HCT116 (cell line): ENCODE data around the gene OR5AC2. TPM values are rescaled to one million over a fixed set of nuclear protein-coding genes. Genes with fewer than 3 reads are reported as not detected.

ENCODE experiments used
- ATAC-seq: fragments of 200-7000 bp; cut with Tn5 transposase; 2 replicates; pipeline ENCODE4 v1.9.1; 2020; ENCODE audit warnings: mild to moderate bottlenecking, moderate library complexity
- BruUV-seq: library from RNA; stranded (reverse); fragments of 400-500 nt; replicated peaks from 2 replicates; lab custom pipeline; 2021; lab: Mats Ljungman, UMichigan
- CTCF ChIA-PET: fragments of 300-600 bp; sonication (Branson Sonifier 250); formaldehyde crosslinking; loops from one replicate; lab custom pipeline; 2021; ENCODE audit warnings: antibody characterized with exemption; lab: Charles Lee
- POLR2A ChIA-PET: fragments of 300-600, 350-600 bp; sonication (Branson Sonifier 250); formaldehyde crosslinking; loops from one replicate; lab custom pipeline; 2021; ENCODE audit warnings: antibody characterized with exemption; lab: Charles Lee
- RAD21 ChIA-PET, 2 experiments: fragments of 300-600 bp; sonication (Branson Sonifier 250); formaldehyde crosslinking; loops; one replicate each; lab custom pipeline; 2023; ENCODE audit warnings: low total read pairs in 2 of 2; ENCODE audit not compliant: uncharacterized antibody in 2 of 2, unreplicated experiment in 2 of 2, low non-redundant PET in 1 of 2; lab: Charles Lee
- DNase-seq: peaks from one replicate; pipeline ENCODE4 v3.0.0-alpha.2; 2010; ENCODE audit warnings: low read depth, low spot score
- H2AFZ ChIP-seq: fragments of 200-600 bp; shearing (Covaris generic), sonication (generic); 2 replicates; pipeline ENCODE4 v1.6.1; 2017; ENCODE audit warnings: low read depth, mixed run types, mixed read lengths, antibody characterized with exemption, low read length; ENCODE audit not compliant: poor library complexity, severe bottlenecking
- H3K27ac ChIP-seq: 2 replicates; pipeline ENCODE4 v1.5.1; 2012; ENCODE audit warnings: low read depth, low read length
- H3K27me3 ChIP-seq: fragments of 200-600 bp; sonication (generic); 2 replicates; pipeline ENCODE4 v1.6.1; 2016; ENCODE audit warnings: mixed run types, low read length, mixed read lengths; ENCODE audit not compliant: insufficient read depth
- H3K36me3 ChIP-seq, 2 experiments: fragments of 200-500 bp in 1 of 2; fragments of 200-600 bp in 1 of 2; sonication (Bioruptor generic) in 1 of 2; sonication (generic) in 1 of 2; 2 replicates each; pipeline versions ENCODE4 v1.5.1 to v1.6.1; 2014 to 2016; ENCODE audit warnings: low read length in 2 of 2, inconsistent platforms in 1 of 2, mixed read lengths in 1 of 2, mixed run types in 1 of 2; ENCODE audit not compliant: insufficient read depth in 2 of 2, control insufficient read depth in 1 of 2
- H3K4me1 ChIP-seq, 2 experiments: fragments of 200-600 bp in 1 of 2; sonication (generic) in 1 of 2; 2 replicates each; pipeline versions ENCODE4 v1.5.1 to v1.6.1; 2012 to 2017; ENCODE audit warnings: low read length in 2 of 2, inconsistent platforms in 1 of 2, mild to moderate bottlenecking in 1 of 2, mixed read lengths in 1 of 2, mixed run types in 1 of 2, moderate library complexity in 1 of 2; ENCODE audit not compliant: insufficient read depth in 2 of 2, control insufficient read depth in 1 of 2
- H3K4me2 ChIP-seq: fragments of 200-600 bp; sonication (generic); 2 replicates; pipeline ENCODE4 v1.6.1; 2017; ENCODE audit warnings: mixed run types, low read length, mixed read lengths
- H3K4me3 ChIP-seq, 2 experiments: fragments of 200-600 bp in 1 of 2; sonication (generic) in 1 of 2; replicated peaks in 1 of 2; 2 replicates each; pipeline ENCODE4 v1.5.1; 2011 to 2016; ENCODE audit warnings: low read length in 2 of 2, control low read depth in 1 of 2, low read depth in 1 of 2, mild to moderate bottlenecking in 1 of 2, mixed read lengths in 1 of 2, mixed run types in 1 of 2
- H3K79me2 ChIP-seq: fragments of 200-600 bp; sonication (generic); 2 replicates; pipeline ENCODE4 v1.6.1; 2017; ENCODE audit warnings: mild to moderate bottlenecking, mixed run types, low read length, moderate library complexity, mixed read lengths; ENCODE audit not compliant: insufficient read depth
- H3K9ac ChIP-seq: fragments of 200-600 bp; sonication (generic); 2 replicates; pipeline ENCODE4 v1.6.1; 2016; ENCODE audit warnings: low read length, mixed read lengths
- H3K9me2 ChIP-seq: fragments of 200-600 bp; sonication (generic), shearing (Covaris generic); 2 replicates; pipeline ENCODE4 v1.6.1; 2017; ENCODE audit warnings: mixed run types, mild to moderate bottlenecking, moderate library complexity; ENCODE audit not compliant: insufficient read depth
- H3K9me3 ChIP-seq, 2 experiments: fragments of 200-500 bp in 1 of 2; fragments of 200-600 bp in 1 of 2; sonication (Bioruptor generic) in 1 of 2; sonication (generic) in 1 of 2; 2 replicates each; pipeline ENCODE4 v1.6.1; 2014 to 2017; ENCODE audit warnings: low read length in 2 of 2, mixed read lengths in 2 of 2, inconsistent platforms in 1 of 2, low read depth in 1 of 2, mild to moderate bottlenecking in 1 of 2, mixed run types in 1 of 2, moderate library complexity in 1 of 2; ENCODE audit not compliant: control insufficient read depth in 1 of 2, insufficient read depth in 1 of 2
- H4K20me1 ChIP-seq: fragments of 200-600 bp; sonication (generic), shearing (Covaris generic); 2 replicates; pipeline ENCODE4 v1.6.1; 2017; ENCODE audit warnings: mixed run types, mild to moderate bottlenecking, moderate library complexity; ENCODE audit not compliant: insufficient read depth
- CEBPB ChIP-seq: IDR thresholded peaks from 2 replicates; pipeline ENCODE4 v1.6.1; 2012; ENCODE audit warnings: low read depth
- EGR1 ChIP-seq: IDR thresholded peaks from 2 replicates; pipeline ENCODE4 v1.6.1; 2012; ENCODE audit warnings: low read depth
- RAD21 ChIP-seq: IDR thresholded peaks from 2 replicates; pipeline ENCODE4 v1.6.1; 2012; ENCODE audit warnings: low read depth, mild to moderate bottlenecking
- SIN3A ChIP-seq: IDR thresholded peaks from 2 replicates; pipeline ENCODE4 v1.6.1; 2012; ENCODE audit warnings: low read depth
- SRF ChIP-seq: IDR thresholded peaks from 2 replicates; pipeline ENCODE4 v1.6.1; 2012; ENCODE audit warnings: low read depth
- TCF7L2 ChIP-seq: IDR thresholded peaks from 2 replicates; pipeline ENCODE4 v1.7.0; 2011; ENCODE audit warnings: borderline replicate concordance, inconsistent platforms; ENCODE audit not compliant: insufficient read depth, insufficient read length; ENCODE audit errors: extremely low read depth
- ZFX ChIP-seq: fragments of 450-650 bp; IDR thresholded peaks from 2 replicates; pipeline ENCODE4 v1.6.1; 2017
- intact Hi-C: fragments of 100-400 bp; cut with micrococcal nuclease; formaldehyde crosslinking; loops from 2 replicates; pipeline ENCODE4 v1.10.0; 2022
- total RNA-seq: library from RNA; stranded (reverse); gene quantifications from one replicate; pipeline ENCODE4 v1.2.1, GENCODE V29; 2021; ENCODE audit not compliant: unreplicated experiment
- TF ChIP-seq, protein P1 (sequence below): IDR thresholded peaks from 2 replicates; pipeline ENCODE4 v1.6.1; 2012
- TF ChIP-seq, protein P2 (sequence below): IDR thresholded peaks from 2 replicates; pipeline ENCODE4 v1.6.1; 2012; ENCODE audit warnings: low read depth

Gene OR5AC2
- total RNA-seq, 1 experiment from 2014 or later = not detected

DNA sequence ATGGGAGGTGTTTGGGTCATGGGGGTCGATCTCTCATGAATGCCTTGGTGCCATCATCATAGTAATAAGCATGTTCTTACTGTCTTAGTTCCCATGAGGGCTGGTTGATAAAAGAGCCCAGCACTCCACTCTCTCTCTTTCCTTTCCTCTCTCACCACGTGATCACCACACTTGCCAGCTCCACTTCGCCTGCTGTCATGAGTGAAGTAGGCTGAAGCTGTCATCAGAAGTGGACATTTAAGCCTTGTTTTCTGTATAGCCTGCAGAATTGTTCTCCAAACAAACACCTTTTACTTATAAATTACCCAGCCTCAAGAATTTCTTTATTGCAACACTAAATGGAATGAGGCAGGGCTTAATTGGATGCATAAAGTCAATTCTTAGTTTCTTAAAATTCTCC is 49.7 kb downstream of the OR5AC2 start:
- TF ChIP-seq, protein P1, sequence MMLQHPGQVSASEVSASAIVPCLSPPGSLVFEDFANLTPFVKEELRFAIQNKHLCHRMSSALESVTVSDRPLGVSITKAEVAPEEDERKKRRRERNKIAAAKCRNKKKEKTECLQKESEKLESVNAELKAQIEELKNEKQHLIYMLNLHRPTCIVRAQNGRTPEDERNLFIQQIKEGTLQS = no peak
- TF ChIP-seq TCF7L2 = no peak
- no peak for TF ChIP-seq CEBPB
- TF ChIP-seq SRF = no peak
- TF ChIP-seq SIN3A = no peak
- no peak for TF ChIP-seq EGR1
- TF ChIP-seq ZFX = no peak
- no peak for TF ChIP-seq RAD21
- TF ChIP-seq, protein P2, sequence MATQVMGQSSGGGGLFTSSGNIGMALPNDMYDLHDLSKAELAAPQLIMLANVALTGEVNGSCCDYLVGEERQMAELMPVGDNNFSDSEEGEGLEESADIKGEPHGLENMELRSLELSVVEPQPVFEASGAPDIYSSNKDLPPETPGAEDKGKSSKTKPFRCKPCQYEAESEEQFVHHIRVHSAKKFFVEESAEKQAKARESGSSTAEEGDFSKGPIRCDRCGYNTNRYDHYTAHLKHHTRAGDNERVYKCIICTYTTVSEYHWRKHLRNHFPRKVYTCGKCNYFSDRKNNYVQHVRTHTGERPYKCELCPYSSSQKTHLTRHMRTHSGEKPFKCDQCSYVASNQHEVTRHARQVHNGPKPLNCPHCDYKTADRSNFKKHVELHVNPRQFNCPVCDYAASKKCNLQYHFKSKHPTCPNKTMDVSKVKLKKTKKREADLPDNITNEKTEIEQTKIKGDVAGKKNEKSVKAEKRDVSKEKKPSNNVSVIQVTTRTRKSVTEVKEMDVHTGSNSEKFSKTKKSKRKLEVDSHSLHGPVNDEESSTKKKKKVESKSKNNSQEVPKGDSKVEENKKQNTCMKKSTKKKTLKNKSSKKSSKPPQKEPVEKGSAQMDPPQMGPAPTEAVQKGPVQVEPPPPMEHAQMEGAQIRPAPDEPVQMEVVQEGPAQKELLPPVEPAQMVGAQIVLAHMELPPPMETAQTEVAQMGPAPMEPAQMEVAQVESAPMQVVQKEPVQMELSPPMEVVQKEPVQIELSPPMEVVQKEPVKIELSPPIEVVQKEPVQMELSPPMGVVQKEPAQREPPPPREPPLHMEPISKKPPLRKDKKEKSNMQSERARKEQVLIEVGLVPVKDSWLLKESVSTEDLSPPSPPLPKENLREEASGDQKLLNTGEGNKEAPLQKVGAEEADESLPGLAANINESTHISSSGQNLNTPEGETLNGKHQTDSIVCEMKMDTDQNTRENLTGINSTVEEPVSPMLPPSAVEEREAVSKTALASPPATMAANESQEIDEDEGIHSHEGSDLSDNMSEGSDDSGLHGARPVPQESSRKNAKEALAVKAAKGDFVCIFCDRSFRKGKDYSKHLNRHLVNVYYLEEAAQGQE = no peak
- H3K9me2 ChIP-seq = no peaks in the 10 kb centered on the region
- H3K27me3 ChIP-seq = no peaks in the 10 kb centered on the region; the same call in 1 of the 2 replicates
- ChIA-PET CTCF (no interaction called here), POLR2A (no interaction called here), RAD21 (no interaction called here)
- DNase-seq = no peak
- intact Hi-C loops = no loop called here
- H3K4me2 ChIP-seq = no peak overlapping the region
- H2AFZ ChIP-seq = no peak overlapping the region
- H3K4me1 ChIP-seq = no peaks in the 10 kb centered on the region
- no peaks in the 10 kb centered on the region for H3K36me3 ChIP-seq
- no peak overlapping the region for H3K4me3 ChIP-seq
- no peak overlapping the region for H3K27ac ChIP-seq
- H3K9ac ChIP-seq = no peak overlapping the region
- H4K20me1 ChIP-seq = no peaks in the 10 kb centered on the region
- no peaks in the 10 kb centered on the region for H3K79me2 ChIP-seq
- H3K9me3 ChIP-seq = no peaks in the 10 kb centered on the region
- no peak for ATAC-seq
- no TSS peak for BruUV-seq

Other genes starting within 250 kb of the OR5AC2 start
- gene RIOX2, start 114.7 kb upstream of the OR5AC2 start, total RNA-seq = 39.1 TPM
- gene GABRR3, start 51.9 kb upstream of the OR5AC2 start, total RNA-seq = not detected
- gene OR5H1, start 43.5 kb downstream of the OR5AC2 start, total RNA-seq = not detected
- gene OR5H14, start 60.3 kb downstream of the OR5AC2 start, total RNA-seq = not detected
- gene OR5H15, start 79.5 kb downstream of the OR5AC2 start, total RNA-seq = not detected
- not detected for gene OR5H6, start 177.1 kb downstream of the OR5AC2 start, total RNA-seq
- not detected for gene OR5H2, start 195.3 kb downstream of the OR5AC2 start, total RNA-seq